T-cell (primary cell): ENCODE results near the gene GNB3. TPM values are rescaled to one million over a fixed set of nuclear protein-coding genes. Genes with fewer than 3 reads are reported as not detected.

Experiments used
- ATAC-seq, 4 experiments: fragments of 200-7000 bp in 3 of 4; fragments of 150-1000 bp in 1 of 4; cut with Tn5 transposase; replicated peaks in 1 of 4; 1 replicate in 3 of 4; 2 replicates in 1 of 4; pipeline ENCODE4 v1.10.0; 2021; ENCODE audit warnings: moderate library complexity in 3 of 4, mild to moderate bottlenecking in 2 of 4, moderate number of reproducible peaks in 1 of 4
- CTCF ChIA-PET, 2 donors: fragments of 300-600 bp; sonication (Branson Sonifier 250); formaldehyde crosslinking; loops; one replicate each; lab custom pipeline; 2022; ENCODE audit warnings: antibody characterized with exemption in 2 of 2; lab: Charles Lee
- POLR2A ChIA-PET, 2 donors: fragments of 300-600 bp; sonication (Branson Sonifier 250); formaldehyde crosslinking; loops; one replicate each; lab custom pipeline; 2022; ENCODE audit warnings: antibody characterized with exemption in 2 of 2; lab: Charles Lee
- DNase-seq, 35 experiments: peaks; one replicate each; pipeline versions ENCODE4 v3.0.0 to v3.0.0-alpha.2; 2013 to 2023
- H3K27ac ChIP-seq: one replicate; pipeline ENCODE4 v1.5.1; 2013; ENCODE audit warnings: low read length
- H3K27me3 ChIP-seq, 2 experiments: replicated peaks in 1 of 2; 1 replicate in 1 of 2; 2 replicates in 1 of 2; pipeline versions ENCODE4 v1.6.1 to v1.7.0; 2013; ENCODE audit warnings: low read length in 1 of 2, mixed read lengths in 1 of 2; ENCODE audit not compliant: control insufficient read depth in 2 of 2, insufficient read depth in 2 of 2; ENCODE audit errors: extremely low read depth in 1 of 2
- H3K36me3 ChIP-seq, 2 donors: 1 replicate in 1 of 2; 2 replicates in 1 of 2; pipeline versions ENCODE4 v1.6.1 to v1.7.0; 2013; ENCODE audit warnings: low read length in 1 of 2; ENCODE audit not compliant: control insufficient read depth in 2 of 2, insufficient read depth in 1 of 2; ENCODE audit errors: extremely low read depth in 1 of 2
- H3K4me1 ChIP-seq, 2 experiments: 1 replicate in 1 of 2; 2 replicates in 1 of 2; pipeline versions ENCODE4 v1.6.1 to v1.7.0; 2013; ENCODE audit warnings: low read length in 2 of 2, mixed read lengths in 1 of 2; ENCODE audit not compliant: insufficient read depth in 2 of 2, control insufficient read depth in 1 of 2; ENCODE audit errors: extremely low read depth in 1 of 2
- H3K4me3 ChIP-seq, 2 donors: 1 replicate in 1 of 2; 2 replicates in 1 of 2; pipeline versions ENCODE4 v1.5.1 to v1.7.0; 2013; ENCODE audit warnings: mild to moderate bottlenecking in 2 of 2, low read length in 1 of 2, moderate library complexity in 1 of 2; ENCODE audit not compliant: control insufficient read depth in 1 of 2; ENCODE audit errors: extremely low read depth in 1 of 2
- H3K9me3 ChIP-seq: 2 replicates; pipeline ENCODE4 v1.7.0; 2013
- H3K27ac Mint-ChIP-seq, 2 donors: one replicate each; pipeline ENCODE4 v1.8.0; 2020 to 2021; ENCODE audit warnings: mild to moderate bottlenecking in 2 of 2, mixed read lengths in 2 of 2
- H3K27me3 Mint-ChIP-seq, 2 donors: one replicate each; pipeline ENCODE4 v1.8.0; 2021 to 2022; ENCODE audit warnings: mixed read lengths in 2 of 2
- H3K36me3 Mint-ChIP-seq: one replicate; pipeline ENCODE4 v1.8.0; 2021; ENCODE audit warnings: mixed read lengths
- H3K4me1 Mint-ChIP-seq, 3 donors: one replicate each; pipeline ENCODE4 v1.8.0; 2020 to 2022; ENCODE audit warnings: mixed read lengths in 3 of 3, mild to moderate bottlenecking in 1 of 3
- H3K4me3 Mint-ChIP-seq, 3 donors: one replicate each; pipeline ENCODE4 v1.8.0; 2020 to 2022; ENCODE audit warnings: mild to moderate bottlenecking in 3 of 3, mixed read lengths in 3 of 3, moderate library complexity in 3 of 3
- H3K9me3 Mint-ChIP-seq, 3 donors: one replicate each; pipeline ENCODE4 v1.8.0; 2020 to 2022; ENCODE audit warnings: mixed read lengths in 3 of 3
- WGBS: methylation state at CpG from one replicate; pipeline ENCODE4 v1.1.5; 2013; ENCODE audit warnings: missing lambda C conversion rate; ENCODE audit not compliant: insufficient coverage; 5-methylcytosine and 5-hydroxymethylcytosine counted together
- total RNA-seq, 35 experiments: library from RNA in 6 of 35; stranded (reverse) in 6 of 35; fragments of 120-200 nt in 1 of 35; gene quantifications; one replicate each; pipeline versions ENCODE4 v1.2.1 to v1.2.4 and lab custom pipeline; 2013 to 2026

GNB3 gene
- total RNA-seq, 5 donors from 2014 or later (not counting 1 experiment from before 2014, with no cell fraction given): 0.85 to 4.3 (median 3.4) TPM

GRCh38 chr12:6828781-6829535 lies 11.8 kb upstream of the GNB3 start:
- ChIA-PET CTCF (interaction anchor here (0.5 to 1.0 kb wide), 8 partner anchors 23 to 291 kb away, joined by 3 to 12 read pairs (median 3); partner anchors contain the start of genes USP5 (in 1 of the 2) and ZNF384 (in 1 of the 2)), POLR2A (interaction anchor here (0.6 to 0.7 kb wide), 2 partner anchors 197 to 295 kb away, joined by 3 to 9 read pairs; partner anchors contain the start of gene GAPDH (in 1 of the 2))
- H3K27ac ChIP-seq: peak overlapping the region; percentile 49
- DNase-seq: peak in 23 of 35 experiments; percentile 12 to 58 (median 33)
- Mint-ChIP-seq H3K27me3 (peaks cover 12 to 57% of the 10 kb centered on the region in 2 donors), H3K9me3 (no peaks in the 10 kb centered on the region), H3K36me3 (no peaks in the 10 kb centered on the region), H3K4me3 (peak overlapping the region; percentile 85 to 93 (median 86)), H3K27ac (peak overlapping the region; percentile 79 to 86), H3K4me1 (peaks cover 17 to 30% (median 22%) of the 10 kb centered on the region in 3 donors)
- no peaks in the 10 kb centered on the region for H3K36me3 ChIP-seq
- peak overlapping the region; percentile 75 to 81 for H3K4me3 ChIP-seq
- under 1% methylated on average over 64 of the region's 71 CpGs for WGBS
- peaks cover 0 to 31% of the 10 kb centered on the region in 2 experiments for H3K4me1 ChIP-seq
- H3K9me3 ChIP-seq: no peaks in the 10 kb centered on the region
- ATAC-seq: peak; percentile 73 to 75 (median 74)
- H3K27me3 ChIP-seq: peaks cover 0 to 72% of the 10 kb centered on the region in 2 experiments

GRCh38 chr12:6829536-6830220 lies 11.0 kb upstream of the GNB3 start:
- H3K27me3 Mint-ChIP-seq: peaks cover 12 to 54% of the 10 kb centered on the region in 2 donors
- peaks cover 17 to 30% (median 22%) of the 10 kb centered on the region in 3 donors for H3K4me1 Mint-ChIP-seq
- peak overlapping the region; percentile 85 to 93 (median 86) for H3K4me3 Mint-ChIP-seq
- H3K4me1 ChIP-seq: peaks cover 0 to 31% of the 10 kb centered on the region in 2 experiments
- H3K27me3 ChIP-seq: peaks cover 0 to 65% of the 10 kb centered on the region in 2 experiments
- POLR2A ChIA-PET: interaction anchor here in 1 of 2 donors (0.7 kb wide), 1 partner anchor 198 kb away, joined by 3 read pairs; no protein-coding TSS in a partner anchor
- no peaks in the 10 kb centered on the region for H3K36me3 ChIP-seq
- peak overlapping the region in 1 of 2 donors; percentile 86 for H3K27ac Mint-ChIP-seq
- WGBS: 73% methylated on average over 17 of the region's 19 CpGs
- no peak overlapping the region for H3K27ac ChIP-seq
- ATAC-seq (no peak), DNase-seq (no peak)
- peak overlapping the region; percentile 75 to 81 for H3K4me3 ChIP-seq
- CTCF ChIA-PET: interaction anchor here (0.6 to 1.0 kb wide), 3 partner anchors 76 to 169 kb away, joined by 3 read pairs; partner anchors contain the start of gene ZNF384 (in 1 of the 2)
- H3K9me3 Mint-ChIP-seq: no peaks in the 10 kb centered on the region
- no peaks in the 10 kb centered on the region for H3K36me3 Mint-ChIP-seq
- no peaks in the 10 kb centered on the region for H3K9me3 ChIP-seq

GRCh38 chr12:6830286-6830890 lies 10.3 kb upstream of the GNB3 start:
- Mint-ChIP-seq H3K9me3 (no peaks in the 10 kb centered on the region), H3K27ac (no peak overlapping the region), H3K4me3 (peak overlapping the region; percentile 85 to 93 (median 86)), H3K36me3 (no peaks in the 10 kb centered on the region), H3K27me3 (peaks cover 8 to 47% of the 10 kb centered on the region in 2 donors), H3K4me1 (peaks cover 16 to 28% (median 21%) of the 10 kb centered on the region in 3 donors)
- WGBS: 96% methylated on average over 3 of the region's 11 CpGs
- H3K27me3 ChIP-seq: peaks cover 0 to 58% of the 10 kb centered on the region in 2 experiments
- H3K9me3 ChIP-seq: no peaks in the 10 kb centered on the region
- no peak for ATAC-seq
- H3K27ac ChIP-seq: no peak overlapping the region
- POLR2A ChIA-PET: interaction anchor here in 1 of 2 donors (0.5 kb wide), 1 partner anchor 125 kb away, joined by 7 read pairs; no protein-coding TSS in a partner anchor
- H3K36me3 ChIP-seq: no peaks in the 10 kb centered on the region
- CTCF ChIA-PET: interaction anchor here (0.6 to 0.9 kb wide), 4 partner anchors 9 to 347 kb away, joined by 3 to 5 read pairs (median 4); no protein-coding TSS in a partner anchor
- no peak for DNase-seq
- H3K4me1 ChIP-seq: peaks cover 0 to 29% of the 10 kb centered on the region in 2 experiments
- H3K4me3 ChIP-seq: no peak overlapping the region

GRCh38 chr12:6830999-6831398 lies 9.7 kb upstream of the GNB3 start:
- H3K9me3 ChIP-seq: no peaks in the 10 kb centered on the region
- no peak for ATAC-seq
- Mint-ChIP-seq H3K36me3 (no peaks in the 10 kb centered on the region), H3K4me3 (no peak overlapping the region), H3K9me3 (no peaks in the 10 kb centered on the region), H3K27me3 (peaks cover 8 to 41% of the 10 kb centered on the region in 2 donors), H3K4me1 (peaks cover 16 to 28% (median 22%) of the 10 kb centered on the region in 3 donors), H3K27ac (peak overlapping the region in 1 of 2 donors; percentile 48)
- H3K27ac ChIP-seq: no peak overlapping the region
- CTCF ChIA-PET: interaction anchor here (0.6 to 0.9 kb wide), 4 partner anchors 8 to 348 kb away, joined by 3 to 5 read pairs (median 4); no protein-coding TSS in a partner anchor
- no peak overlapping the region for H3K4me3 ChIP-seq
- peaks cover 0 to 52% of the 10 kb centered on the region in 2 experiments for H3K27me3 ChIP-seq
- no peaks in the 10 kb centered on the region for H3K36me3 ChIP-seq
- no peak for DNase-seq
- POLR2A ChIA-PET: interaction anchor here in 1 of 2 donors (0.5 kb wide), 1 partner anchor 126 kb away, joined by 7 read pairs; no protein-coding TSS in a partner anchor
- WGBS: 93% methylated on average over 5 of the region's 6 CpGs
- peaks cover 0 to 30% of the 10 kb centered on the region in 2 experiments for H3K4me1 ChIP-seq

GRCh38 chr12:6831450-6831995 lies 9.2 kb upstream of the GNB3 start:
- H3K27me3 Mint-ChIP-seq: peaks cover 8 to 35% of the 10 kb centered on the region in 2 donors
- DNase-seq: no peak
- H3K27me3 ChIP-seq: peaks cover 0 to 47% of the 10 kb centered on the region in 2 experiments
- no peak overlapping the region for H3K27ac Mint-ChIP-seq
- H3K36me3 Mint-ChIP-seq: no peaks in the 10 kb centered on the region
- H3K4me1 ChIP-seq: peaks cover 0 to 31% of the 10 kb centered on the region in 2 experiments
- no peak overlapping the region for H3K27ac ChIP-seq
- H3K4me1 Mint-ChIP-seq: peaks cover 16 to 30% (median 22%) of the 10 kb centered on the region in 3 donors
- no peak overlapping the region for H3K4me3 Mint-ChIP-seq
- CTCF ChIA-PET: interaction anchor here (0.5 to 6.1 kb wide), 3 partner anchors 77 to 252 kb away, joined by 3 to 34 read pairs (median 13); partner anchors contain the start of gene MLF2 (in 1 of the 2)
- H3K36me3 ChIP-seq: no peaks in the 10 kb centered on the region
- POLR2A ChIA-PET: no interaction called here
- WGBS: 93% methylated on average over 11 of the region's 12 CpGs
- H3K4me3 ChIP-seq: no peak overlapping the region
- H3K9me3 ChIP-seq: no peaks in the 10 kb centered on the region
- no peaks in the 10 kb centered on the region for H3K9me3 Mint-ChIP-seq
- ATAC-seq: no peak
